GM21786 (cell line): ENCODE results near the gene RPS6KB2.

Source experiments
- ATAC-seq: cut with Tn5 transposase; IDR thresholded peaks from one replicate; pipeline ENCODE4 v1.9.1; 2021; ENCODE audit not compliant: unreplicated experiment

The RPS6KB2 gene

GRCh38 chr11:67428052-67429001, at the start of gene RPS6KB2:
RPS6KB2 (plus strand) TSS chr11:67428494; CDS start chr11:67428546, 52 bp downstream.
- peak; percentile 85 for ATAC-seq

GRCh38 chr11:67378544-67378943, 49.8 kb upstream of the RPS6KB2 start:
- ATAC-seq = no peak

GRCh38 chr11:67379061-67380058, 48.9 kb upstream of the RPS6KB2 start:
- ATAC-seq = no peak

- ATAC-seq = no peak
Observed at GRCh38 chr11:67381244-67381972, 46.9 kb upstream of the RPS6KB2 start.

GRCh38 chr11:67382276-67383136, 45.8 kb upstream of the RPS6KB2 start:
- peak; percentile 50 for ATAC-seq

GRCh38 chr11:67384851-67385366, 43.4 kb upstream of the RPS6KB2 start:
- ATAC-seq = no peak

GRCh38 chr11:67387069-67387468, 41.2 kb upstream of the RPS6KB2 start:
- ATAC-seq = no peak

GRCh38 chr11:67387518-67387917, 40.8 kb upstream of the RPS6KB2 start:
- no peak for ATAC-seq

GRCh38 chr11:67389477-67389876, 38.8 kb upstream of the RPS6KB2 start:
- ATAC-seq = no peak

GRCh38 chr11:67390947-67391303, 37.4 kb upstream of the RPS6KB2 start:
- ATAC-seq = no peak

GRCh38 chr11:67391304-67392182, 36.8 kb upstream of the RPS6KB2 start, which contains the start of gene RAD9A:
RAD9A (plus strand) TSS chr11:67391986; CDS start chr11:67392045, 59 bp downstream.
- peak; percentile 56 for ATAC-seq

- ATAC-seq = no peak
Observed at GRCh38 chr11:67392183-67392715, 36.0 kb upstream of the RPS6KB2 start.

- ATAC-seq = no peak
Observed at GRCh38 chr11:67393437-67393836, 34.9 kb upstream of the RPS6KB2 start.

- no peak for ATAC-seq
Observed at GRCh38 chr11:67393990-67394389, 34.3 kb upstream of the RPS6KB2 start.

- no peak for ATAC-seq
Observed at GRCh38 chr11:67395555-67396258, 32.6 kb upstream of the RPS6KB2 start.

- ATAC-seq = no peak
Observed at GRCh38 chr11:67396259-67396581, 32.1 kb upstream of the RPS6KB2 start.

- no peak for ATAC-seq
Observed at GRCh38 chr11:67396587-67397389, 31.5 kb upstream of the RPS6KB2 start.
